HG03280 (cell line): ENCODE results near the gene ISCA1.
A peak's percentile ranks its signal among the peaks of the same experiment; 100 is the strongest.

Source experiments
- ATAC-seq: cut with Tn5 transposase; IDR thresholded peaks from one replicate; pipeline ENCODE4 v1.9.1; 2021; ENCODE audit warnings: mild to moderate bottlenecking, moderate library complexity; ENCODE audit not compliant: unreplicated experiment

Gene ISCA1

GRCh38 chr9:86286278-86286677 lies 3.9 kb upstream of the ISCA1 start:
- no peak for ATAC-seq

GRCh38 chr9:86285261-86285660 lies 2.9 kb upstream of the ISCA1 start:
- ATAC-seq, result no peak

- ATAC-seq, result no peak
These were observed 719 bp upstream of the ISCA1 start for GRCh38 chr9:86282979-86283535.

- peak; percentile 2 for ATAC-seq
These were observed 703 bp downstream of the ISCA1 start for GRCh38 chr9:86281593-86282076.

GRCh38 chr9:86280580-86280979 lies 1.8 kb downstream of the ISCA1 start:
- ATAC-seq, result no peak

- no peak for ATAC-seq
These were observed 2.5 kb downstream of the ISCA1 start for GRCh38 chr9:86279839-86280238.

GRCh38 chr9:86277072-86277471 lies 5.3 kb downstream of the ISCA1 start:
- no peak for ATAC-seq

GRCh38 chr9:86275962-86276361 lies 6.4 kb downstream of the ISCA1 start:
- no peak for ATAC-seq

- ATAC-seq, result no peak
These were observed 7.3 kb downstream of the ISCA1 start for GRCh38 chr9:86274821-86275643.

GRCh38 chr9:86272221-86272620 lies 10.1 kb downstream of the ISCA1 start:
- no peak for ATAC-seq

GRCh38 chr9:86263876-86264275 lies 18.5 kb downstream of the ISCA1 start:
- ATAC-seq, result no peak

GRCh38 chr9:86262492-86262891 lies 19.8 kb downstream of the ISCA1 start:
- no peak for ATAC-seq

- no peak for ATAC-seq
These were observed 22.8 kb downstream of the ISCA1 start, which contains the start of gene C9orf153 for GRCh38 chr9:86259557-86259956. TSS of gene C9orf153 (minus strand) at chr9:86259657. CDS start at chr9:86229603, 30,054 bp downstream.

GRCh38 chr9:86257391-86257790 lies 24.9 kb downstream of the ISCA1 start:
- ATAC-seq, result no peak

- ATAC-seq, result no peak
These were observed 25.7 kb downstream of the ISCA1 start for GRCh38 chr9:86256653-86257052.

- ATAC-seq, result no peak
These were observed 28.8 kb downstream of the ISCA1 start for GRCh38 chr9:86253577-86253976.

- ATAC-seq, result no peak
These were observed 29.5 kb downstream of the ISCA1 start for GRCh38 chr9:86252870-86253269.

- ATAC-seq, result no peak
These were observed 32.2 kb downstream of the ISCA1 start for GRCh38 chr9:86250123-86250522.

GRCh38 chr9:86248746-86249145 lies 33.6 kb downstream of the ISCA1 start:
- no peak for ATAC-seq

- ATAC-seq, result peak; percentile 77
These were observed 35.6 kb downstream of the ISCA1 start for GRCh38 chr9:86246752-86247161.

GRCh38 chr9:86242071-86242470 lies 40.3 kb downstream of the ISCA1 start:
- ATAC-seq, result no peak

GRCh38 chr9:86241216-86241615 lies 41.1 kb downstream of the ISCA1 start:
- ATAC-seq, result no peak
